ENCODE measurements around the gene TP53AIP1.
"Not testable (repeated sequence)": the region's sequence is repeated elsewhere in the genome, so short reads cannot be mapped to it uniquely, and the experiment has no call there.

TP53AIP1 gene

GRCh38 chr11:128926437-128927107 lies 16.1 kb downstream of the TP53AIP1 start:
- DNase-seq (ENCODE audit: low read depth in 4 of 4, low spot score in 1 of 4), result no peak

DNA sequence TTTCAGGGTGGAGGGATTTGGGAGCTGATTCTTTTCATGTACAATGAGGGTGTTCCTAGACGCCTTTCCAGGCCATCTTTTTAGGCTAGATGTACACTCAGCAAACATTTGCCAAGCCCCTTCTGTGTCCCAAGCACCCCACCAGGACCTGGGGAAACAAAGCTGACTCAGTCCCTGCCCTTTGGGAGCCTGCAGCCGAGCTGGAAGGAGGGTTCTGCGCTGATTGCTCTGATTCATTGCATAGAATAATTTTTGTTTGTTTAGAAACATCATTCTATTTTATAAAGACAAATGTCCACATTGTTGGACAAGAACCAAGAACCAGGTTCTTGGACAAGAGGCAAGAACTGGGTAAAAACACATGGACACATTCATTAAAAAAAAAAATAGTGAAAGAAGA lies 16.7 kb downstream of the TP53AIP1 start:
- no peak for DNase-seq (ENCODE audit: low read depth in 4 of 4, low spot score in 1 of 4)

DNA sequence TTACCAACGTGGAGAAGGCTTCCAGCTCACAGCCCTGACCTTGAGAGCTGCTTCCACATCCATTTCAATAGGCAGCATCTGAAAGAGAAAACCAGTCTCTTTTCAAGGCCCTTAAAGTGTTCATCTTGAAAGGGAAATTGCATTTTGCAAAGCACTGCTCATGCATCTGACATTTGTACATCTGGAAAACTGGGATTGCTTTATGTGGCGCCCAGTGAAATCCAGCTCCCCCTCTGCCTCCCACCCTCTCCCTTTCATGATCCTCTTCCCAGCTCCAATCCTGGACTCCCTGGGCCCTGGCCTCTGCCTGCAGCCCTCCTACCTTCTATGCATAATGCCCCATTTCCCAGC lies 17.4 kb downstream of the TP53AIP1 start:
- DNase-seq (ENCODE audit: low read depth in 4 of 4, low spot score in 1 of 4), result no peak

DNA sequence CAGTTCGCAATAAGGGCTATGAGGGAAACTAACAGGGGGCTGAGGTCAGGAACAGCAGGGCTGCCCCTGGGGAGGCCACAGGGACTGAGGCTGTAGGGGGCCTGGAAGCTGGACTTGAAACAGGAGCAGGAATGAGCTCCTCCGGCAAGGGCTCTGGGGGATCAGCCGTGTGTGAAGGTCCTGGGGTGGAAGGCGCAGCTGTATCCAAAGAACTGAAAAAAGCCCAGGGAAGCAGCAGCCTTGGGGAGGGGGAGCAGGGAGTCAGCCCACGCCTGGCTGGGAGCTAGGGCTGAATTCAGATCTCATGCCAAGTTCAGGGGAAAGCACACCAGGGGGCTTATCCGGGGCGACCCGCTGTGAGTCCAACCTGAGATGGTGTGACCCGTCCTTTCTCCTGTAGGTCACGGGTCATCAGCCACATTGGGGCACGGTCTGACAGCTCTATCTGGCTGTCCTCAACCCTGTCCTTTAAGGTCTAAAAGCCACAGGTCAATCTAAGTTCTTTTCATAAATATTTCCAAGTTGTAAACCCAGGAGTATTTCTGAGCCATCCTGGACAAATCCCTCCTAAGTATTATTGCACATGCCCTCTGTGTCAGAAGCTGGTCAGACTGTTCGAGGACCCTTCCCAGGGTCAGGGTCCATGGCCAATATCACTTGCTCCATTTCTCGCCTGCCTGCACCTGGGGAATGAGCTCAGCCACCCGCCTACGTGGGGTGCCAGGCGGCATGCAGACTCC lies 18.0 kb downstream of the TP53AIP1 start:
- DNase-seq (ENCODE audit: low read depth in 4 of 4, low spot score in 1 of 4), result no peak

GRCh38 chr11:128924104-128924503 lies 18.6 kb downstream of the TP53AIP1 start:
- no peak for DNase-seq (ENCODE audit: low read depth in 4 of 4, low spot score in 1 of 4)

DNA sequence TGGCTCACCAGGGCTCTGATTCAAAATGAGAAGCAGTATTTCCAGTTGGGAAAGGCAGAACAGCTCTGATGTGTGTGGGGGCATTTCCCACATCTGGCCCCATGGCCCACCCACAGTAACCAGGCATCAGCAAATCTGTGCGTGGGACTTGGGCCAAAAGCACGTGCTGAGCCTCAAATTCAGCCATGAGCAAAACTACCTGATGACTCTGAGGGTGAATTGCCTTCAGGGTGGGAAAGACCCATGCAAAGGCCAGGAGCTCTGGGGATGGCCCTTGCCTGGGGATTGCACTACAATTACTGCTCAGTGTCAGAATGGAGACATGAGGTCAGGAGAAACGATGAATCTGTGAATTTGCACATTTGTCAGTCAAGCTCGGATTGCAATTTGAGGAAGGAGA lies 20.9 kb downstream of the TP53AIP1 start:
- no peak for DNase-seq (ENCODE audit: low read depth in 4 of 4, low spot score in 1 of 4)

DNA sequence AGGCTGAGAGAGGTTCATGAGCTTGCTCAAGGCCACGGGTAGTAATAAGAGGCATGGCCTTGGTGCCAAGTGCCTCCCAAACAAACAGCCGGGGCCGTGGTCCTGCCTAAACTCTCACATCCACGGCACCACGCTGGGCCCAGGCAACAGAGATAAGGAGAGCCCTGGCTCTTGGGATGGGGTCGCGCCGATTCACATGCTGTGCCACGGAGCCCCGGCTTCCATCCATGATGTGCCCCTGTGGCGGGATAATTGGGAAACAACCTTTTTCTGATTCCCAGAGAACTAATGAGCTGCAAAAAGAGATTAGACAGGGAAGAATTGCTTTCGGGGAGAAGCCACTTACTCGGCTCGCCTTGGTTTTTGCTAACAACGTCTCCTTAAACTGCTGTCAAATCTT lies 22.0 kb downstream of the TP53AIP1 start:
- no peak for DNase-seq (ENCODE audit: low read depth in 4 of 4, low spot score in 1 of 4)

DNA sequence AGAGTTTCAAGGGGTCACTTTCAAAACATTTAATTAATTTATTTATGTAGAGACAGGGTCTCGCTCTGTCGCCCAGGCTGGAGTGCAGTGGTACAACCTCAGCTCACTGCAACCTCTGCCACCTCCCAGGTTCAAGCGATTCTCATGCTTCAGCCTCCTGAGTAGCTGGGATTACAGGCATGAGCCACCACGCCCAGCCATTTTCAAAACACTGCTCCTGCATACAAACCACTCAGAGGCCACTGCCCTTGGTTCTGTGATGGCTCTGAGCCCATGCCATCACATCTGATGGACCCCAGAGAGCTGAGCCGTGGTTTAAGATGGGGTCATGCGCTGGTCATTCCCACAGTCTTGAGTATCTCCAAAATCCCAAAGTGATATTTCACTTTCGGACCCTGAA lies 23.0 kb downstream of the TP53AIP1 start:
- DNase-seq (ENCODE audit: low read depth in 4 of 4, low spot score in 1 of 4), result not testable (repeated sequence)

- DNase-seq (ENCODE audit: low read depth in 4 of 4, low spot score in 1 of 4), result no peak
Measured at GRCh38 chr11:128919216-128919615, 23.5 kb downstream of the TP53AIP1 start.

- no peak for DNase-seq (ENCODE audit: low read depth in 4 of 4, low spot score in 1 of 4)
Measured at GRCh38 chr11:128917144-128917724, 25.4 kb downstream of the TP53AIP1 start.

DNA sequence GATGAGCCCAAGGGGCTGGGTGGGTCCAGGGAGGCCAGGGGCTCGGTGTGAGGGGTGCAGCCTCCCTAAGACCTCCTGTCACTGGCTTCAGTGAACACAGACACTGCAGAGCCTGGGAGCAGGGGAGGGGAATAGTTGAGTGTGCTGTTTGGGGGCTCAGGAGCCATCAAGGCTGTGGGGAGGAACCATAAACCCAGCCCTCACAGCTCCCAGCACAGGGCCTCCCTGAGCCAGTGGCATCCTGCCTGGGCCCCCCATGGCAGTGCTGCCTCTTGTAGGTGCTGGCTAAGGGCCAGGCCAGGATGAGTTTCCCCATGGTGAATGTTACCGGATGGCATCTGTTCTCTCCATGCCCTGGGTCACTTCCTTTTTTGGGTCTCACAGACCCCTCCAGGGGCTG lies 26.0 kb downstream of the TP53AIP1 start:
- no peak for DNase-seq (ENCODE audit: low read depth in 4 of 4, low spot score in 1 of 4)

GRCh38 chr11:128916037-128916572 lies 26.6 kb downstream of the TP53AIP1 start:
- DNase-seq (ENCODE audit: low read depth in 4 of 4, low spot score in 1 of 4), result no peak

GRCh38 chr11:128915149-128915521 lies 27.5 kb downstream of the TP53AIP1 start:
- DNase-seq (ENCODE audit: low read depth in 4 of 4, low spot score in 1 of 4), result no peak

GRCh38 chr11:128914216-128915148 lies 28.2 kb downstream of the TP53AIP1 start:
- no peak for DNase-seq (ENCODE audit: low read depth in 4 of 4, low spot score in 1 of 4)

DNA sequence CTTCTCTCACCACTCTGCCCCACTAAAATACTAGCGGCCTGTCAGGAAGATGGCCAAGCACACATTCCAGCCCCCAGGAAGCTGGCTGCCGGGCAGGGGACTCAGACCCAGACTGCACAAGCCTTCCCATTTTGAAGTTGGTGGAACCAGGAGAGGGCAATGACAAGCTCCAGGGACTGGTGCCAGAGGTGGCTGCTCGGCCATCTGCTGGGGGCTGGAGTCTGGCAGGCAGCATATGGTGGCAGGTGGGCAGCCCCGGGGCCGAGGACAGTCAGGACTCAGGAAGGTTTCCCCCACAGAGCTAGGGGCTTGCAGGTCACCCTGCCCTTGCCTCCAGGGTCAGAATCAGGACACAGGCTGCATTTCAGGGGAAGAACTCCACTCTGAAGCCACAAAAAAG lies 28.9 kb downstream of the TP53AIP1 start:
- DNase-seq (ENCODE audit: low read depth in 4 of 4, low spot score in 1 of 4), result no peak

- no peak for DNase-seq (ENCODE audit: low read depth in 4 of 4, low spot score in 1 of 4)
Measured at GRCh38 chr11:128911701-128912100, 31.0 kb downstream of the TP53AIP1 start.

GRCh38 chr11:128911239-128911638 lies 31.4 kb downstream of the TP53AIP1 start:
- no peak for DNase-seq (ENCODE audit: low read depth in 4 of 4, low spot score in 1 of 4)

DNA sequence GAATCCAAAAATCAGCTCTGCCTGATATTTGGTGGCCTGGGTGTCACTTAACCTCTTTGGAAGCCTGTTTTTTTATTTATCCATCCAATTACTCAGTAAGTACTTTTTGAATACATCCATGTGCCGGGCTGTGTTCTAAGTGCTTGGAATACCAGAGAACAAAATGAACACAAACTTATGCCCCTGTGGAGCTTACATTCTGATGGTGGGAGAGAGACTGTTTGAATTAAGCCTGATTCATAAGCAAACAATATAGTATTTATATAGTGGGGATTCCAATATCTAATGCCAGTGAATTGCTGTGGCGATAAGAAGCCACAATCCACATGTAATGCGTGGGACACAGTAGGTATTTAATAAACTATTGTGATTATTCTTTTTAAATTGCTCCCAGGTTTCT lies 32.1 kb downstream of the TP53AIP1 start:
- DNase-seq (ENCODE audit: low read depth in 4 of 4, low spot score in 1 of 4), result no peak

DNA sequence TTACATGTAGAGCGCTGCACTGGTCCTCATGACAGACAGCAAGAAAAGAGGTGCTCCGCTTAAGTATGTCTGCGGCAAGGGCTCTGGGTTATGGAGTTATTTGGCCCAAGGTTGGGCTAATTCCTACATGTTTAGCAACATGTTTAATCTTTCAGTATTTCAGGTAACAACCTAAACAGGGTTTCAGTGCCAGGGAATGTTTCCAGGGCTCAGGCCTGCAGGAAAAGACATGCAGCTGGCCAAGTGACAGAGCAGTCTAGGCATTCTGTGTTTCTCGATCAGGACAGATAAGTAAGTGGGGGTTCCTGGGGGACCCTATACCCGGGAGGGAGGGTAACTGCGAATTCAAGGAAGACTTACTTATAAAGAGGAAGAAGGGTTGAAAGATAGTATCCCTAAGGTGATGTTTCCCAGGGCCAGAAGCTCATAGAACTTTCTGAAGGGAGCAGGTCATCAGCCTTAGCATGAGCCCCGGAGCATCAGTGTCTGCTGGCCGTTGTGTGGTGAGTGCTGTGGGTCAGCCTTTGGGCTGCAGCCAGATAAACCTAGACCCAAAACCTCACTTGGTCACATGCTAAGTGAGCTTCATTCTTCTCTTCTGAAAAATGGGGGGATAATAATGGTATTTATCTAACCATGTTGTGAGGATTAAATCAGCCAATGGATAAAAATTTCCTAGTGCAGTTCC lies 33.1 kb downstream of the TP53AIP1 start:
- no peak for DNase-seq (ENCODE audit: low read depth in 4 of 4, low spot score in 1 of 4)

DNA sequence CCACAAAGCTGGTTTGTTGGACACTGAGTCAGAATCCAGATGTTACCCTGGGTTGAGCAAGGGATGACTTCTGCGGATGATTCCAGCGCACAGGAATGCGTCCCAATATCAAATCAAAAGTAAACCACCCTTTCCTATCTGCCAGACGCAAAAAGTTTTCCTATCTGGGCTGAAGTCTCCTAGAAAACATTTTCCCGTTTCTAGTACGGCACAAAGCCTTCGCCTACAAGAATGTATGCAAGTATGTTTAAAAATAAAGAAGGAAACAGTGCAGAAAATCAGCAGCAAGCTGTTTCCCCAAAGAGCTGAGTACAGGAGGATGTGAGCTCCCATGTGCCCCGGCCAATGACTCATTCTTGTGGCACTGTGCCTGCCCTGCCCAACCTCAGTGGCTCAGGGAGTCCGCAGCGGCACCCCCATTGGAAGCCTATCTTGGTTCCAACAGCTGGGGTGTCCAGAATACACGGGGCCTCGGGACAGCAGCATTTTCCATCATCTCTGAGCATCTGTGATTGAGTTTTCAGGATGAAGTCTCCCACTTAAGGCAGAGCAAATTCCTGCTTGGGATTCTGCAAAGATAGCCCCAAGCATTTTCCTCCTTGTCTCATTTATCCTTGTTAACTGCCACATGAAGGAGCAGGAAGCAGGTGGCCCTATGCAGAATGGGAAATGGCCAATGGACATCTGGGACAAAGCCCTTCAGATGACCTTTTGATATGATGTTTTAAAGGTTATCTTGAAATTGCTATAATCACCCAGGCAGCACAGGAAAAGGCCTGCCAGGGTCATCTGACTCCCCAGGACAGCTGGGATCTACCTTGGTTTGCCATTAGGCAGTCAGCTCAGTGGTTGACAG lies 34.1 kb downstream of the TP53AIP1 start:
- DNase-seq (ENCODE audit: low read depth in 4 of 4, low spot score in 1 of 4), result no peak
